SK-N-MC (cell line): Measurements from ENCODE around the gene LTB.

Experiments
- EZH2 ChIP-seq: fragments of 200-600 bp; sonication (generic); IDR thresholded peaks from one replicate; pipeline ENCODE4 v1.6.1; 2017; ENCODE audit warnings: antibody characterized with exemption
- POLR2AphosphoS5 ChIP-seq: IDR thresholded peaks from 2 replicates; pipeline ENCODE4 v1.6.1; 2012; ENCODE audit warnings: mild to moderate bottlenecking, low read depth, low read length, borderline replicate concordance

DNA sequence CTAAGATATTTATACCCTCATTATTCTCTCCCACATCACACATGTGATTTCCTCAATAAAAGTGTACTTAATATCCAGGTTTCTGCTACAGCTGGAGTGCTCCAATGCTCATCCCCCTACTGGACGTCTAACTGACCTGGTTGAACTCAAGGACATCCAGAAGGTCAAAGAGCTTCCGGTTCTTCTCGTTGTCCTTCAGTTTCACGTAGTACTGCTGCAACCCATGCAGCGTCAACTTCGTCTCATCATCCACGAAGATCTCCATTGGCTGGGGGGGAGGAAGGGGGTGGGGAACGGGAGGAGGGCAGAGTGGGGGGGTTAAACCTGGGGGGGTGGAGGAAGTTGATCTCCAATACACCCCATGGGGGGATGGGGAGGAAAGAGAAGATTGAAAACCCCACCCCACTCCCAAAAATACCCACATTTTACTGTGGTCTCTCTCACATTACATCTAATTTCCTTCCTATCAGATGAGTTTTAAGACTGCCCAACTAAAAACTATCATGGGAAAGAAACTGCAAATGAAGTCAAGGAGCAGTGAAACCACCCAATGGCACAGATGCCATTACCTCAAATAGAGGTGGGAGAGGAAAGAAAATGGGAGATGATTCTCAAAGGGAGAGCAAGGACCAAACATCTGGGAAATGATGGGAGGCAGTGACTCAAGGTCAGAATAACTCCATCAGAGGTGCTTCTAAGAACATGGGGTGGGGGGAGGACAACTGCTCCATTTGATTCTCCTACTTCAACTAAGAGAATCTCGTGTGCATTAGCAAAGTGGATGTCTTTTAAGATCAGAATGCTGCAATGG lies 49.4 kb downstream of the LTB start:
- TF ChIP-seq EZH2 = no peak
- TF ChIP-seq POLR2AphosphoS5 = peak; percentile 27; the same call in 1 of the 2 replicates
